ENCODE data around the gene ARHGAP45. TPM values are rescaled to one million over a fixed set of nuclear protein-coding genes. Genes with fewer than 3 reads are reported as not detected.
A peak's percentile ranks its signal among the peaks of the same experiment; 100 is the strongest.

Gene ARHGAP45
- total RNA-seq, 1 donor from 2014 or later = 83.5 TPM

- Histone ChIP-seq H3K36me3 (peaks cover 38% of the 10 kb centered on the region), H3K4me1 (peaks cover 46% of the 10 kb centered on the region), H3K9me3 (no peaks in the 10 kb centered on the region), H3K27me3 (ENCODE audit: low read depth) (no peaks in the 10 kb centered on the region), H3K4me3 (peak within 1 kb of the TSS; percentile 74), H3K27ac (peak within 1 kb of the TSS; percentile 79)
- intact Hi-C loops (cut with DNase I) = no loop called here
- ATAC-seq = peak; percentile 85 to 94
- TF ChIP-seq CTCF (IDR thresholded peaks at IDR 0.05) = no peak
- DNase-seq = peak; percentile 99
These were observed 28.2 kb downstream of the ARHGAP45 start, which contains the start of gene POLR2E for GRCh38 chr19:1094978-1095701. Gene POLR2E, minus strand, starts transcription at chr19:1095375. Its CDS starts 60 bp downstream, at chr19:1095315.

- peak overlapping the region; percentile 92 for H3K27ac ChIP-seq
- ATAC-seq (peak; percentile 24 to 37), DNase-seq (peak; percentile 78)
- H3K4me3 ChIP-seq = peak overlapping the region; percentile 11
- peaks cover 72% of the 10 kb centered on the region for H3K4me1 ChIP-seq
- TF ChIP-seq CTCF (IDR thresholded peaks at IDR 0.05) = no peak
- intact Hi-C loops (cut with DNase I) = no loop called here
- no peaks in the 10 kb centered on the region for H3K9me3 ChIP-seq
- H3K27me3 ChIP-seq (ENCODE audit: low read depth) = no peaks in the 10 kb centered on the region
- H3K36me3 ChIP-seq = peaks cover 11% of the 10 kb centered on the region
These were observed 30.8 kb downstream of the ARHGAP45 start for GRCh38 chr19:1097810-1098176.

GRCh38 chr19:1098177-1099051 lies 31.4 kb downstream of the ARHGAP45 start:
- Histone ChIP-seq H3K27ac (peak overlapping the region; percentile 92), H3K4me1 (peaks cover 73% of the 10 kb centered on the region), H3K36me3 (peaks cover 5% of the 10 kb centered on the region), H3K27me3 (ENCODE audit: low read depth) (no peaks in the 10 kb centered on the region), H3K9me3 (no peaks in the 10 kb centered on the region), H3K4me3 (peak overlapping the region; percentile 11)
- intact Hi-C loops (cut with DNase I) = no loop called here
- TF ChIP-seq CTCF (IDR thresholded peaks at IDR 0.05) = no peak
- DNase-seq (peak; percentile 76), ATAC-seq (peak; percentile 48 to 56)

GRCh38 chr19:1101337-1101698 lies 34.4 kb downstream of the ARHGAP45 start:
- ATAC-seq (peak in 1 of 2 donors; percentile 13), DNase-seq (peak; percentile 77)
- no peak for TF ChIP-seq CTCF (IDR thresholded peaks at IDR 0.05)
- Histone ChIP-seq H3K4me1 (peaks cover 73% of the 10 kb centered on the region), H3K9me3 (no peaks in the 10 kb centered on the region), H3K4me3 (peak overlapping the region; percentile 30), H3K27me3 (ENCODE audit: low read depth) (no peaks in the 10 kb centered on the region), H3K27ac (peak overlapping the region; percentile 92), H3K36me3 (peaks cover 5% of the 10 kb centered on the region)
- intact Hi-C loops (cut with DNase I) = no loop called here

- DNase-seq (no peak), ATAC-seq (peak; percentile 12 to 23)
- Histone ChIP-seq H3K27ac (peak overlapping the region; percentile 92), H3K4me1 (peaks cover 74% of the 10 kb centered on the region), H3K9me3 (no peaks in the 10 kb centered on the region), H3K27me3 (ENCODE audit: low read depth) (no peaks in the 10 kb centered on the region), H3K4me3 (no peak overlapping the region), H3K36me3 (peaks cover 18% of the 10 kb centered on the region)
- TF ChIP-seq CTCF (IDR thresholded peaks at IDR 0.05) = no peak
- intact Hi-C loops (cut with DNase I) = no loop called here
These were observed 35.6 kb downstream of the ARHGAP45 start for GRCh38 chr19:1102407-1103131.
